Activated B cell treated with CpG ODN at 0.5 μM for 24 hours (primary cell): ENCODE data around the gene TMPRSS13. TPM values are rescaled to one million over a fixed set of nuclear protein-coding genes. Genes with fewer than 3 reads are reported as not detected.
A peak's percentile ranks its signal among the peaks of the same experiment; 100 is the strongest.

Source experiments
- ATAC-seq: fragments of 200-7000 bp; cut with Tn5 transposase; one replicate; pipeline ENCODE4 v1.10.0; 2021; ENCODE audit warnings: low read depth, mild to moderate bottlenecking, moderate library complexity
- CTCF ChIA-PET: fragments of 350-600 bp; sonication (Branson Sonifier 250); formaldehyde crosslinking; loops from one replicate; lab custom pipeline; 2021; ENCODE audit warnings: antibody characterized with exemption; lab: Charles Lee
- POLR2A ChIA-PET: fragments of 350-600 bp; sonication (Branson Sonifier 250); formaldehyde crosslinking; loops from one replicate; lab custom pipeline; 2021; ENCODE audit warnings: antibody characterized with exemption; lab: Charles Lee
- DNase-seq: peaks from one replicate; pipeline ENCODE4 v3.0.0; 2022
- H3K27ac Mint-ChIP-seq: one replicate; pipeline ENCODE4 v1.8.0; 2020; ENCODE audit warnings: mixed read lengths
- H3K27me3 Mint-ChIP-seq: one replicate; pipeline ENCODE4 v1.8.0; 2021; ENCODE audit warnings: mixed read lengths
- H3K36me3 Mint-ChIP-seq: one replicate; pipeline ENCODE4 v1.8.0; 2021; ENCODE audit warnings: low read depth, mixed read lengths
- H3K4me1 Mint-ChIP-seq: one replicate; pipeline ENCODE4 v1.8.0; 2021; ENCODE audit warnings: mixed read lengths
- H3K4me3 Mint-ChIP-seq: one replicate; pipeline ENCODE4 v1.8.0; 2020; ENCODE audit warnings: mild to moderate bottlenecking, mixed read lengths
- H3K9me3 Mint-ChIP-seq: one replicate; pipeline ENCODE4 v1.8.0; 2020; ENCODE audit warnings: mixed read lengths
- CTCF ChIP-seq: fragments of 200-600 bp; IDR thresholded peaks from one replicate; pipeline ENCODE4 v1.8.0; 2022; ENCODE audit warnings: antibody characterized with exemption, mild to moderate bottlenecking
- intact Hi-C: fragments of 100-400 bp; cut with micrococcal nuclease; formaldehyde crosslinking; loops from one replicate; pipeline ENCODE4 v1.15.1; 2024
- total RNA-seq: library from RNA; stranded (reverse); gene quantifications from 2 replicates; pipeline ENCODE4 v1.2.3, GENCODE V29; 2022

Gene TMPRSS13
- total RNA-seq, 1 donor from 2014 or later, result 3.7 TPM

GRCh38 chr11:117970400-117971024 is 41.3 kb upstream of the TMPRSS13 start:
- H3K4me1 Mint-ChIP-seq, result peaks cover 26% of the 10 kb centered on the region
- POLR2A ChIA-PET, result interaction anchor here (0.7 to 1.8 kb wide), 6 partner anchors 9 to 40 kb away, joined by 3 to 9 read pairs (median 6); partner anchors contain the start of gene IL10RA
- TF ChIP-seq CTCF, result no peak
- intact Hi-C loops, result no loop called here
- peak; percentile 69 for ATAC-seq
- no peak overlapping the region for H3K4me3 Mint-ChIP-seq
- CTCF ChIA-PET, result interaction anchor here (1.0 kb wide), 1 partner anchor 24 kb away, joined by 3 read pairs; no protein-coding TSS in a partner anchor
- no peaks in the 10 kb centered on the region for H3K36me3 Mint-ChIP-seq
- H3K9me3 Mint-ChIP-seq, result no peaks in the 10 kb centered on the region
- no peaks in the 10 kb centered on the region for H3K27me3 Mint-ChIP-seq
- H3K27ac Mint-ChIP-seq, result no peak overlapping the region
- no peak for DNase-seq

GRCh38 chr11:117969160-117969991 is 40.2 kb upstream of the TMPRSS13 start:
- ATAC-seq (no peak), DNase-seq (no peak)
- no peak overlapping the region for H3K4me3 Mint-ChIP-seq
- no peaks in the 10 kb centered on the region for H3K9me3 Mint-ChIP-seq
- ChIA-PET POLR2A (interaction anchor here (1.2 to 1.8 kb wide), 3 partner anchors 10 to 41 kb away, joined by 4 to 9 read pairs (median 7); no protein-coding TSS in a partner anchor), CTCF (interaction anchor here (1.0 kb wide), 1 partner anchor 22 kb away, joined by 3 read pairs; no protein-coding TSS in a partner anchor)
- no peak overlapping the region for H3K27ac Mint-ChIP-seq
- H3K27me3 Mint-ChIP-seq, result no peaks in the 10 kb centered on the region
- intact Hi-C loops, result no loop called here
- no peak for TF ChIP-seq CTCF
- no peaks in the 10 kb centered on the region for H3K36me3 Mint-ChIP-seq
- peaks cover 23% of the 10 kb centered on the region for H3K4me1 Mint-ChIP-seq

- no peaks in the 10 kb centered on the region for H3K36me3 Mint-ChIP-seq
- no peaks in the 10 kb centered on the region for H3K27me3 Mint-ChIP-seq
- DNase-seq (no peak), ATAC-seq (no peak)
- TF ChIP-seq CTCF, result no peak
- ChIA-PET POLR2A (interaction anchor here (0.6 to 0.8 kb wide), 3 partner anchors 16 to 140 kb away, joined by 3 to 5 read pairs (median 3); no protein-coding TSS in a partner anchor), CTCF (interaction anchor here (1.2 kb wide), 1 partner anchor 86 kb away, joined by 3 read pairs; no protein-coding TSS in a partner anchor)
- no peak overlapping the region for H3K27ac Mint-ChIP-seq
- peaks cover 20% of the 10 kb centered on the region for H3K4me1 Mint-ChIP-seq
- no peaks in the 10 kb centered on the region for H3K9me3 Mint-ChIP-seq
- H3K4me3 Mint-ChIP-seq, result no peak overlapping the region
- intact Hi-C loops, result no loop called here
These were observed 37.7 kb upstream of the TMPRSS13 start for GRCh38 chr11:117966908-117967307.

- peaks cover 22% of the 10 kb centered on the region for H3K9me3 Mint-ChIP-seq
- POLR2A ChIA-PET, result interaction anchor here (1.0 to 1.6 kb wide), 2 partner anchors 10 to 16 kb away, joined by 3 to 11 read pairs; no protein-coding TSS in a partner anchor
- H3K27ac Mint-ChIP-seq, result no peak overlapping the region
- H3K4me3 Mint-ChIP-seq, result no peak overlapping the region
- no peak for TF ChIP-seq CTCF
- DNase-seq, result no peak
- no peaks in the 10 kb centered on the region for H3K27me3 Mint-ChIP-seq
- no peak for ATAC-seq
- peaks cover 13% of the 10 kb centered on the region for H3K36me3 Mint-ChIP-seq
- peaks cover 23% of the 10 kb centered on the region for H3K4me1 Mint-ChIP-seq
- CTCF ChIA-PET, result no interaction called here
- intact Hi-C loops, result no loop called here
These were observed 33.6 kb upstream of the TMPRSS13 start for GRCh38 chr11:117962826-117963225.

GRCh38 chr11:117961896-117962295 is 32.7 kb upstream of the TMPRSS13 start:
- CTCF ChIA-PET, result no interaction called here
- Mint-ChIP-seq H3K4me1 (peaks cover 23% of the 10 kb centered on the region), H3K36me3 (peaks cover 22% of the 10 kb centered on the region), H3K9me3 (peaks cover 32% of the 10 kb centered on the region), H3K27me3 (no peaks in the 10 kb centered on the region), H3K4me3 (no peak overlapping the region), H3K27ac (no peak overlapping the region)
- ATAC-seq (no peak), DNase-seq (no peak)
- TF ChIP-seq CTCF, result no peak
- POLR2A ChIA-PET, result no interaction called here
- intact Hi-C loops, result no loop called here
